DOHH2 (cell line): ENCODE measurements around the gene ZNF654.

Source experiments
- H3F3A ChIP-seq: fragments of 200-600 bp; sonication (generic), shearing (Covaris generic); 2 replicates; pipeline ENCODE4 v1.6.0; 2016; ENCODE audit warnings: antibody characterized with exemption, mild to moderate bottlenecking; ENCODE audit not compliant: control insufficient read depth, insufficient read depth
- H3K27ac ChIP-seq: fragments of 200-600 bp; sonication (generic); 2 replicates; pipeline ENCODE4 v1.5.1; 2014; ENCODE audit warnings: low read depth, mild to moderate bottlenecking, low read length, moderate library complexity
- H3K27me3 ChIP-seq: fragments of 200-600 bp; sonication (generic); 2 replicates; pipeline ENCODE4 v1.6.1; 2014; ENCODE audit warnings: mild to moderate bottlenecking, low read length, mixed read lengths; ENCODE audit not compliant: control insufficient read depth
- H3K36me3 ChIP-seq: fragments of 200-600 bp; sonication (generic); 2 replicates; pipeline ENCODE4 v1.6.1; 2014; ENCODE audit warnings: mild to moderate bottlenecking, low read length, moderate library complexity, mixed read lengths; ENCODE audit not compliant: control insufficient read depth
- H3K4me1 ChIP-seq: fragments of 200-600 bp; sonication (generic); 2 replicates; pipeline ENCODE4 v1.6.1; 2014; ENCODE audit warnings: mild to moderate bottlenecking, low read length, mixed read lengths; ENCODE audit not compliant: control insufficient read depth
- H3K4me2 ChIP-seq: fragments of 200-600 bp; sonication (generic); 2 replicates; pipeline ENCODE4 v1.6.0; 2014; ENCODE audit warnings: mild to moderate bottlenecking, low read length, moderate library complexity
- H3K4me3 ChIP-seq: fragments of 200-600 bp; sonication (generic); 2 replicates; pipeline ENCODE4 v1.5.1; 2014; ENCODE audit warnings: mild to moderate bottlenecking, low read length, mixed read lengths
- H3K79me2 ChIP-seq: fragments of 200-600 bp; sonication (generic); 2 replicates; pipeline ENCODE4 v1.6.1; 2014; ENCODE audit warnings: mild to moderate bottlenecking, low read length, mixed read lengths; ENCODE audit not compliant: control insufficient read depth
- H3K9me2 ChIP-seq: fragments of 200-600 bp; sonication (generic); replicated peaks from 2 replicates; pipeline ENCODE4 v1.6.1; 2014; ENCODE audit warnings: mild to moderate bottlenecking, low read length, mixed read lengths; ENCODE audit not compliant: control insufficient read depth
- H3K9me3 ChIP-seq: fragments of 200-600 bp; sonication (generic); 2 replicates; pipeline ENCODE4 v1.6.1; 2014; ENCODE audit warnings: antibody characterized with exemption, low read length, mixed read lengths; ENCODE audit not compliant: control insufficient read depth, insufficient read depth
- H4K20me1 ChIP-seq: fragments of 200-600 bp; sonication (generic); 2 replicates; pipeline ENCODE4 v1.6.0; 2014; ENCODE audit warnings: low read depth, mild to moderate bottlenecking, antibody characterized with exemption, low read length, moderate library complexity; ENCODE audit not compliant: control insufficient read depth, insufficient read depth
- CTCF ChIP-seq: fragments of 200-600 bp; sonication (generic); IDR thresholded peaks from one replicate; pipeline ENCODE4 v1.5.1; 2014; ENCODE audit warnings: antibody characterized with exemption, mild to moderate bottlenecking, low read depth, low read length; ENCODE audit not compliant: poor library complexity, severe bottlenecking
- EZH2phosphoT487 ChIP-seq: fragments of 200-600 bp; sonication (generic); IDR thresholded peaks from 2 replicates; pipeline ENCODE4 v1.6.1; 2017; ENCODE audit warnings: borderline replicate concordance, mild to moderate bottlenecking, antibody characterized with exemption, low read length, moderate library complexity, mixed read lengths

Gene ZNF654

GRCh38 chr3:88166419-88166971 lies 107.4 kb downstream of the ZNF654 start:
- Histone ChIP-seq H3K4me3 (no peak overlapping the region), H3K9me3 (no peaks in the 10 kb centered on the region), H3K9me2 (no peaks in the 10 kb centered on the region), H3K79me2 (peaks cover 17% of the 10 kb centered on the region), H3K4me1 (no peaks in the 10 kb centered on the region), H3K4me2 (no peak overlapping the region), H4K20me1 (no peaks in the 10 kb centered on the region), H3K27me3 (no peaks in the 10 kb centered on the region), H3F3A (no peaks in the 10 kb centered on the region), H3K36me3 (peaks cover 14% of the 10 kb centered on the region), H3K27ac (no peak overlapping the region)
- TF ChIP-seq EZH2phosphoT487 (no peak), CTCF (no peak)

- Histone ChIP-seq H3K9me3 (no peaks in the 10 kb centered on the region), H3K27me3 (no peaks in the 10 kb centered on the region)
- no peak for TF ChIP-seq CTCF
- no peak for TF ChIP-seq EZH2phosphoT487
Measured at GRCh38 chr3:88167173-88167572, 108.1 kb downstream of the ZNF654 start.

GRCh38 chr3:88167704-88168103 lies 108.6 kb downstream of the ZNF654 start:
- Histone ChIP-seq H3K4me3 (no peak overlapping the region), H3K27ac (no peak overlapping the region), H3K9me3 (no peaks in the 10 kb centered on the region), H3K36me3 (peaks cover 4% of the 10 kb centered on the region), H3K79me2 (peaks cover 8% of the 10 kb centered on the region), H3K4me2 (no peak overlapping the region), H4K20me1 (no peaks in the 10 kb centered on the region), H3K27me3 (no peaks in the 10 kb centered on the region), H3F3A (no peaks in the 10 kb centered on the region), H3K9me2 (no peaks in the 10 kb centered on the region), H3K4me1 (no peaks in the 10 kb centered on the region)
- no peak for TF ChIP-seq EZH2phosphoT487
- TF ChIP-seq CTCF = no peak

More at GRCh38 chr3:88167173-88167572, 108.1 kb downstream of the ZNF654 start:
- H3K79me2 ChIP-seq = peaks cover 13% of the 10 kb centered on the region
- H4K20me1 ChIP-seq = no peaks in the 10 kb centered on the region
- H3K4me3 ChIP-seq = no peak overlapping the region
- H3K4me2 ChIP-seq = no peak overlapping the region
- no peaks in the 10 kb centered on the region for H3F3A ChIP-seq
- H3K27ac ChIP-seq = no peak overlapping the region
- H3K36me3 ChIP-seq = peaks cover 9% of the 10 kb centered on the region
- no peaks in the 10 kb centered on the region for H3K4me1 ChIP-seq
- no peaks in the 10 kb centered on the region for H3K9me2 ChIP-seq
